GM18526 (cell line): ENCODE data around the gene KIF12.

Source experiments
- POLR2A ChIP-seq: IDR thresholded peaks from 3 replicates; pipeline ENCODE4 v1.6.1; 2011; ENCODE audit not compliant: insufficient read length; ENCODE audit errors: extremely low read depth

Gene KIF12

GRCh38 chr9:114117614-114117995 lies 18.5 kb upstream of the KIF12 start:
- no peak for TF ChIP-seq POLR2A

GRCh38 chr9:114116126-114116747 lies 17.1 kb upstream of the KIF12 start:
- TF ChIP-seq POLR2A = no peak

GRCh38 chr9:114115654-114116125 lies 16.6 kb upstream of the KIF12 start:
- TF ChIP-seq POLR2A = no peak

- no peak for TF ChIP-seq POLR2A
Observed at GRCh38 chr9:114114364-114114763, 15.3 kb upstream of the KIF12 start.

GRCh38 chr9:114112778-114113584 lies 13.9 kb upstream of the KIF12 start:
- TF ChIP-seq POLR2A = no peak

- TF ChIP-seq POLR2A = no peak
Observed at GRCh38 chr9:114112325-114112724, 13.2 kb upstream of the KIF12 start.

GRCh38 chr9:114110180-114110579 lies 11.1 kb upstream of the KIF12 start:
- no peak for TF ChIP-seq POLR2A

- TF ChIP-seq POLR2A = no peak
Observed at GRCh38 chr9:114109124-114109523, 10.0 kb upstream of the KIF12 start.

- no peak for TF ChIP-seq POLR2A
Observed at GRCh38 chr9:114108016-114108833, 9.1 kb upstream of the KIF12 start.

GRCh38 chr9:114107286-114108001 lies 8.4 kb upstream of the KIF12 start:
- no peak for TF ChIP-seq POLR2A

GRCh38 chr9:114105236-114105635 lies 6.1 kb upstream of the KIF12 start:
- TF ChIP-seq POLR2A = no peak

GRCh38 chr9:114102484-114102883 lies 3.4 kb upstream of the KIF12 start:
- no peak for TF ChIP-seq POLR2A

GRCh38 chr9:114100536-114100935 lies 1.4 kb upstream of the KIF12 start:
- no peak for TF ChIP-seq POLR2A

- no peak for TF ChIP-seq POLR2A
Observed at GRCh38 chr9:114099669-114100270, 678 bp upstream of the KIF12 start.
